ENCODE results near the gene TIFAB.

DNA sequence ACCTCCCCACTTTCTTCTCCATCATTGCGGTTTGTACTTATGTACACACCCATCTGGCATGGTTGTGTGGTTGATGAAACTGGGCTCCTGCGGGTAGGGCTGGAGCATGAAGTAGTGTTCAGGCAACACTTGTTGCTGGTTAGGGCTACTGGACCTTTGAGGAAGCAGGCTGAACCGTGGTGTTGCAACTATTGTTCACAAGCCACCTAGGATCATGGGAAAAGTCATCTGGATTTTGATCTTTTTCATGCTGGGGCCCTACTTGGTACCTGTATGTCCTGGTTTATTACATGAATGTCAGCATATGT lies 40.1 kb upstream of the TIFAB start:
- TF ChIP-seq POLR2A (IDR thresholded peaks at IDR 0.05), result no peak
- TF ChIP-seq, protein P1, sequence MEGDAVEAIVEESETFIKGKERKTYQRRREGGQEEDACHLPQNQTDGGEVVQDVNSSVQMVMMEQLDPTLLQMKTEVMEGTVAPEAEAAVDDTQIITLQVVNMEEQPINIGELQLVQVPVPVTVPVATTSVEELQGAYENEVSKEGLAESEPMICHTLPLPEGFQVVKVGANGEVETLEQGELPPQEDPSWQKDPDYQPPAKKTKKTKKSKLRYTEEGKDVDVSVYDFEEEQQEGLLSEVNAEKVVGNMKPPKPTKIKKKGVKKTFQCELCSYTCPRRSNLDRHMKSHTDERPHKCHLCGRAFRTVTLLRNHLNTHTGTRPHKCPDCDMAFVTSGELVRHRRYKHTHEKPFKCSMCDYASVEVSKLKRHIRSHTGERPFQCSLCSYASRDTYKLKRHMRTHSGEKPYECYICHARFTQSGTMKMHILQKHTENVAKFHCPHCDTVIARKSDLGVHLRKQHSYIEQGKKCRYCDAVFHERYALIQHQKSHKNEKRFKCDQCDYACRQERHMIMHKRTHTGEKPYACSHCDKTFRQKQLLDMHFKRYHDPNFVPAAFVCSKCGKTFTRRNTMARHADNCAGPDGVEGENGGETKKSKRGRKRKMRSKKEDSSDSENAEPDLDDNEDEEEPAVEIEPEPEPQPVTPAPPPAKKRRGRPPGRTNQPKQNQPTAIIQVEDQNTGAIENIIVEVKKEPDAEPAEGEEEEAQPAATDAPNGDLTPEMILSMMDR (IDR thresholded peaks at IDR 0.05), result no peak
